KMS-11 (cell line): ENCODE measurements around the gene HIRA.
"Not testable (repeated sequence)": the region's sequence is repeated elsewhere in the genome, so short reads cannot be mapped to it uniquely, and the experiment has no call there.

ENCODE experiments used
- H2AFZ ChIP-seq: fragments of 200-600 bp; sonication (generic); 2 replicates; pipeline ENCODE4 v1.6.1; 2016; ENCODE audit warnings: antibody characterized with exemption, mixed run types, low read depth
- H3K27ac ChIP-seq: fragments of 200-600 bp; sonication (generic); 2 replicates; pipeline ENCODE4 v1.6.1; 2016; ENCODE audit warnings: mild to moderate bottlenecking, mixed run types
- H3K27me3 ChIP-seq: fragments of 200-600 bp; sonication (generic); 2 replicates; pipeline ENCODE4 v1.6.1; 2017; ENCODE audit warnings: mild to moderate bottlenecking, low read depth, mixed run types, moderate library complexity; ENCODE audit not compliant: insufficient read depth
- H3K36me3 ChIP-seq: fragments of 200-600 bp; sonication (generic); 2 replicates; pipeline ENCODE4 v1.6.1; 2017; ENCODE audit warnings: mild to moderate bottlenecking, mixed run types; ENCODE audit not compliant: insufficient read depth
- H3K4me1 ChIP-seq: fragments of 200-600 bp; sonication (generic); 2 replicates; pipeline ENCODE4 v1.6.1; 2016; ENCODE audit warnings: mild to moderate bottlenecking, low read depth, mixed run types; ENCODE audit not compliant: poor library complexity, severe bottlenecking
- H3K4me2 ChIP-seq: fragments of 200-600 bp; sonication (generic); 2 replicates; pipeline ENCODE4 v1.7.0; 2016; ENCODE audit warnings: mild to moderate bottlenecking, mixed run types
- H3K4me3 ChIP-seq: fragments of 200-600 bp; sonication (generic); IDR thresholded peaks from 2 replicates; pipeline ENCODE4 v1.6.1; 2017; ENCODE audit warnings: low read depth, low read length, mixed read lengths; ENCODE audit not compliant: insufficient read depth
- H3K79me2 ChIP-seq: fragments of 200-600 bp; sonication (generic); 2 replicates; pipeline ENCODE4 v1.6.1; 2016; ENCODE audit warnings: low read depth, mixed run types; ENCODE audit not compliant: insufficient read depth
- H3K9ac ChIP-seq: fragments of 200-600 bp; sonication (generic); 2 replicates; pipeline ENCODE4 v1.6.1; 2016; ENCODE audit warnings: mild to moderate bottlenecking, mixed run types
- H4K20me1 ChIP-seq: fragments of 200-600 bp; sonication (generic); 2 replicates; pipeline ENCODE4 v1.6.1; 2016; ENCODE audit warnings: mild to moderate bottlenecking, mixed run types; ENCODE audit not compliant: insufficient read depth
- TF ChIP-seq, protein P1 (sequence below): fragments of 200-600 bp; sonication (generic); conservative IDR thresholded peaks from 2 replicates; pipeline ENCODE4 v1.6.1; 2017; ENCODE audit warnings: low read depth, mild to moderate bottlenecking, antibody characterized with exemption, low read length, moderate library complexity, mixed read lengths

HIRA gene

DNA sequence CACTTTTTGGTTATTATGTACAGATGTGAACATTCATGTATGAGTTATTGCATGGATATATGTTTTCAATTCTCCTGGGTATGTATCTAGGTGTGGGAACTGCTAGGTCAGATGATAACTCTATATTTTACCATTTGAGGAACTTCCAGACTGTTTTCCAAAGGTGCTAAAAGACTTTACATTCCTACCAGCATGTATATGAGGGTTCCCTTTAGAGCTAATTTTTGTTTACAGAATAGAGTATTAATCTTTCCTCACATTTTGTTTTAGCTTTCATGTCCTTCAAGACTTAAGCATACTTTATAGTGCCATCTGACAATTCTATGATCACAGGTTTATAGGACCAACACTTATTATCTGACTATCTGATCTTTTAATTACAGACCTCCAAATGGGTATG lies 59.6 kb downstream of the HIRA start:
- Histone ChIP-seq H4K20me1 (no peaks in the 10 kb centered on the region), H3K4me3 (no peak overlapping the region), H3K4me2 (no peak overlapping the region), H3K27ac (no peak overlapping the region), H3K4me1 (no peaks in the 10 kb centered on the region), H2AFZ (no peak overlapping the region), H3K27me3 (no peaks in the 10 kb centered on the region), H3K79me2 (no peaks in the 10 kb centered on the region), H3K36me3 (no peaks in the 10 kb centered on the region; the same call in 1 of the 2 replicates), H3K9ac (no peak overlapping the region)
- TF ChIP-seq, protein P1, sequence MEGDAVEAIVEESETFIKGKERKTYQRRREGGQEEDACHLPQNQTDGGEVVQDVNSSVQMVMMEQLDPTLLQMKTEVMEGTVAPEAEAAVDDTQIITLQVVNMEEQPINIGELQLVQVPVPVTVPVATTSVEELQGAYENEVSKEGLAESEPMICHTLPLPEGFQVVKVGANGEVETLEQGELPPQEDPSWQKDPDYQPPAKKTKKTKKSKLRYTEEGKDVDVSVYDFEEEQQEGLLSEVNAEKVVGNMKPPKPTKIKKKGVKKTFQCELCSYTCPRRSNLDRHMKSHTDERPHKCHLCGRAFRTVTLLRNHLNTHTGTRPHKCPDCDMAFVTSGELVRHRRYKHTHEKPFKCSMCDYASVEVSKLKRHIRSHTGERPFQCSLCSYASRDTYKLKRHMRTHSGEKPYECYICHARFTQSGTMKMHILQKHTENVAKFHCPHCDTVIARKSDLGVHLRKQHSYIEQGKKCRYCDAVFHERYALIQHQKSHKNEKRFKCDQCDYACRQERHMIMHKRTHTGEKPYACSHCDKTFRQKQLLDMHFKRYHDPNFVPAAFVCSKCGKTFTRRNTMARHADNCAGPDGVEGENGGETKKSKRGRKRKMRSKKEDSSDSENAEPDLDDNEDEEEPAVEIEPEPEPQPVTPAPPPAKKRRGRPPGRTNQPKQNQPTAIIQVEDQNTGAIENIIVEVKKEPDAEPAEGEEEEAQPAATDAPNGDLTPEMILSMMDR, result no peak

DNA sequence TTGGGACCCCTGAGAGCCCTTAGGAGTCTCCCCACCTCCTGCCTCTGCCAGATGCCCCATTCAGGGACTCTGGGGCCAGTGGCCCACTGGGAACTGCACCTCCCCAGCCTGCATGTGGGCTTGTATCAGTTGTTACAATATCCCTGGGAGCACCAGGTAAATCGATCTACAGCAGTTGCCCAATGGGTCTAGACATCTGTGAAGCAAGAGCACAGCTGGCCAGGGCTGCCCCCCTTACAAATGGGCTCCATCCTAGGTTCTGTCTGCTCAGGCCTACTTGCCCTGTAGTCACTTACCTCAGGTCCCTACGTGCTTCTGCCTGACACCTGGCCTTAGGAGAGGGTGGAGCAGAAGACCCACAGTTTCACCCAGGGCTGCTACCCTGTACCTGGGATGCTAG lies 62.7 kb downstream of the HIRA start:
- no peaks in the 10 kb centered on the region for H3K4me1 ChIP-seq
- no peaks in the 10 kb centered on the region for H3K27me3 ChIP-seq
- H3K79me2 ChIP-seq, result no peaks in the 10 kb centered on the region
- TF ChIP-seq, protein P1, result no peak
- H3K9ac ChIP-seq, result no peak overlapping the region
- H3K36me3 ChIP-seq, result no peaks in the 10 kb centered on the region
- no peak overlapping the region for H3K27ac ChIP-seq
- no peak overlapping the region for H3K4me3 ChIP-seq
- H2AFZ ChIP-seq, result no peak overlapping the region
- no peak overlapping the region for H3K4me2 ChIP-seq
- no peaks in the 10 kb centered on the region for H4K20me1 ChIP-seq

DNA sequence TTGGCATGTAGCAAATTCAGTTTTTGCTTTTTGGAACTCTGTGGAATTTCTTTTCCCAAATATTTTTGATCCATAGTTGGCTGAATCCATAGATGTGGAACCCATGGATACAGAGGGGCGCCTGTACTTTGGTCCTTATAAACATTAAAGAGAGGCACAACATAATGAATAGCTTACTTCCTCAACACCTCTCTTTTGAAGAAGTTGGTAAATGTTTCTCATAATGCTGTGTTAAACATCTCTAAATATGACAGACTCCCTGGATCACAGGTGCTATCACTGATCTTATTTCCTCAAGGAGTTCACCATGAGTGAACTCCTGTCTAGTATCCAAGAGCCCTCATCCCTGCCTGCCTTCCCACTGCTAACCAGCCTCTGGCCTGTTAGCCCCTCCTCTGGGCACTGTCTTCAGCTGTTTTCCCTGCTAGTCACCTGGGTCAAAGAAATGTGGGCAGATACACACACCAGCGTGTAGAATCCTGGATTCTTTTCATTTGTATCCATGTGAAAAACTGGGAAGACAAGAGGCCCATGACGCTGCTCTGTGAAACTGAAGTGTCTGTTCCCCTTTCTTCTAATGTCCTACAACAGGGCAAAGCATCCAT lies 63.7 kb downstream of the HIRA start:
- Histone ChIP-seq H3K36me3 (no peaks in the 10 kb centered on the region), H3K9ac (no peak overlapping the region), H3K79me2 (no peaks in the 10 kb centered on the region), H3K27ac (no peak overlapping the region), H2AFZ (no peak overlapping the region), H3K4me3 (no peak overlapping the region), H4K20me1 (no peaks in the 10 kb centered on the region), H3K27me3 (no peaks in the 10 kb centered on the region), H3K4me1 (no peaks in the 10 kb centered on the region), H3K4me2 (no peak overlapping the region)
- TF ChIP-seq, protein P1, result no peak

DNA sequence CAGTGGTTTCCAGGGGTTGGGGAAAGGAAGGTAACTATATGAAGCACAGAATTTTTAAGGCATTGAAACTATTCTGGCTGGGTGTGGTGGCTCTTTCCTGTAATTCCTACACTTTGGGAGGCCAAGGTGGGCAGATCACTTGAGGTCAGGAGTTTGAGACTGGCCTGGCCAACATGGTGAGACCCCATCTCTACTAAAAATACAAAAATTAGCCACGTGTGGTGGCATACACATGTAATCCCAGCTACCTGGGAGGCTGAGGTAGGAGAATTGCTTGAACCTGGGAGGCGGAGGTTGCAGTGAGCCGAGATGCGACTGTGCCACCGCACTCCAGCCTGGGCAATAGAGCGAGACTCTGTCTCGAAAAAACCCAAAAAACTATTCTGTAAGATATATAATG lies 68.0 kb downstream of the HIRA start:
- H2AFZ ChIP-seq, H3K27ac ChIP-seq, H3K4me2 ChIP-seq, H3K79me2 ChIP-seq, H3K4me1 ChIP-seq, H3K4me3 ChIP-seq, H3K36me3 ChIP-seq, H3K9ac ChIP-seq, H3K27me3 ChIP-seq, H4K20me1 ChIP-seq: not testable (repeated sequence)

DNA sequence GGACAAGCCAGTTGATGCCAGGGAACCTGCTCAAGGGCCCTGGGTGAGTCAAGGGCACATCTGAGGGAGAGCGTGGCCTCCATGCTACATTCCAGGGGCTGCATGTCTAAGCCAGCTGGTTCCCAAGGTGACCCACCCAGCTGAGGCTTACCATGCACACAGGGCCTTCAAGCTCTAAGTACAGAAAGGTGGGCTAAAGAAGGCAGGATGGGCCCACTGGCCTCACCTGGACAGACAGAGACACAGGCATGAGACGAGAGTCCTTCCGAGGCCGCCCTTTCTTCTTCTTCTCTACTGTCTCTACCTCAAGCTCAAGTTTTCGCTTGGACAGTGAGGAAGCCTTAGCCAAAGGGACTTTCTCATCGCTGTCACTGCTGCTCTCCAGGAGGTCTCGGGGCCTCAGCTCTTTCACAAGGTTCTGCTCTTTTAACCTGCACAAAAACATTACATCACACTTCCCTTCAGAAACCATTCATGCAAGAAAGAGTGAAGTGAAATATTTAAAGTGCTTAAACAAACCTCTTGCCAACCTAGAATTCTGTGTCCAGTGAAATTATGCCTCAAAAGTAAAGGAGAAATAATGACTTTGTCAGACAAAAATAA lies 69.9 kb downstream of the HIRA start:
- Histone ChIP-seq H3K27me3 (no peaks in the 10 kb centered on the region), H3K79me2 (no peaks in the 10 kb centered on the region), H3K4me3 (no peak overlapping the region), H3K36me3 (0 out of 2 replicates have a peak, but pooled peaks cover 3% of the 10 kb centered on the region), H3K4me2 (no peak overlapping the region), H3K27ac (no peak overlapping the region), H3K4me1 (no peaks in the 10 kb centered on the region), H2AFZ (no peak overlapping the region), H4K20me1 (no peaks in the 10 kb centered on the region), H3K9ac (no peak overlapping the region)
- TF ChIP-seq, protein P1, result no peak
